ENCODE data around the gene NPW.

Gene NPW

GRCh38 chr16:2037647-2038381 lies 18.2 kb downstream of the NPW start:
- no peak for DNase-seq (ENCODE audit: low spot score in 2 of 2)
- ATAC-seq (ENCODE audit: low read depth), result no peak
- no peak overlapping the region for H3K4me3 Mint-ChIP-seq
- H3K4me1 Mint-ChIP-seq, result no peaks in the 10 kb centered on the region
- H3K27me3 Mint-ChIP-seq, result peaks cover 13% of the 10 kb centered on the region
- H3K27ac Mint-ChIP-seq, result no peak overlapping the region
- no peaks in the 10 kb centered on the region for H3K36me3 Mint-ChIP-seq
- H3K9me3 Mint-ChIP-seq, result no peaks in the 10 kb centered on the region

- H3K27me3 Mint-ChIP-seq, result peaks cover 13% of the 10 kb centered on the region
- H3K9me3 Mint-ChIP-seq, result no peaks in the 10 kb centered on the region
- H3K4me1 Mint-ChIP-seq, result peaks cover 2% of the 10 kb centered on the region
- DNase-seq (ENCODE audit: low spot score in 2 of 2) (no peak), ATAC-seq (ENCODE audit: low read depth) (no peak)
- H3K36me3 Mint-ChIP-seq, result peaks cover 4% of the 10 kb centered on the region
- no peak overlapping the region for H3K27ac Mint-ChIP-seq
- H3K4me3 Mint-ChIP-seq, result no peak overlapping the region
Measured at GRCh38 chr16:2038382-2039231, 19.0 kb downstream of the NPW start.

GRCh38 chr16:2039274-2040031 lies 19.9 kb downstream of the NPW start:
- Mint-ChIP-seq H3K27me3 (peaks cover 9% of the 10 kb centered on the region), H3K9me3 (no peaks in the 10 kb centered on the region), H3K36me3 (peaks cover 4% of the 10 kb centered on the region), H3K27ac (no peak overlapping the region), H3K4me1 (peaks cover 2% of the 10 kb centered on the region), H3K4me3 (no peak overlapping the region)
- ATAC-seq (ENCODE audit: low read depth), result no peak
- no peak for DNase-seq (ENCODE audit: low spot score in 2 of 2)

- no peak for ATAC-seq (ENCODE audit: low read depth)
- Mint-ChIP-seq H3K4me1 (peaks cover 2% of the 10 kb centered on the region), H3K36me3 (peaks cover 4% of the 10 kb centered on the region), H3K27me3 (peaks cover 7% of the 10 kb centered on the region), H3K9me3 (no peaks in the 10 kb centered on the region), H3K4me3 (no peak overlapping the region), H3K27ac (no peak overlapping the region)
- no peak for DNase-seq (ENCODE audit: low spot score in 2 of 2)
Measured at GRCh38 chr16:2040041-2040786, 20.6 kb downstream of the NPW start.

- Mint-ChIP-seq H3K27me3 (peaks cover 7% of the 10 kb centered on the region), H3K27ac (no peak overlapping the region), H3K4me3 (no peak overlapping the region), H3K9me3 (no peaks in the 10 kb centered on the region), H3K4me1 (peaks cover 2% of the 10 kb centered on the region), H3K36me3 (peaks cover 4% of the 10 kb centered on the region)
- no peak for ATAC-seq (ENCODE audit: low read depth)
- no peak for DNase-seq (ENCODE audit: low spot score in 2 of 2)
Measured at GRCh38 chr16:2040787-2041522, 21.4 kb downstream of the NPW start.

- Mint-ChIP-seq H3K4me1 (peaks cover 9% of the 10 kb centered on the region), H3K27me3 (peaks cover 7% of the 10 kb centered on the region), H3K27ac (no peak overlapping the region), H3K36me3 (peaks cover 4% of the 10 kb centered on the region), H3K9me3 (no peaks in the 10 kb centered on the region), H3K4me3 (no peak overlapping the region)
- no peak for DNase-seq (ENCODE audit: low spot score in 2 of 2)
- no peak for ATAC-seq (ENCODE audit: low read depth)
Measured at GRCh38 chr16:2042171-2042985, 22.8 kb downstream of the NPW start.

GRCh38 chr16:2042986-2043666 lies 23.5 kb downstream of the NPW start:
- DNase-seq (ENCODE audit: low spot score in 2 of 2) (no peak), ATAC-seq (ENCODE audit: low read depth) (no peak)
- Mint-ChIP-seq H3K4me1 (peaks cover 9% of the 10 kb centered on the region), H3K9me3 (no peaks in the 10 kb centered on the region), H3K27ac (no peak overlapping the region), H3K27me3 (peaks cover 5% of the 10 kb centered on the region), H3K4me3 (no peak overlapping the region), H3K36me3 (peaks cover 4% of the 10 kb centered on the region)

GRCh38 chr16:2043667-2044451 lies 24.3 kb downstream of the NPW start:
- no peak overlapping the region for H3K4me3 Mint-ChIP-seq
- H3K4me1 Mint-ChIP-seq, result peaks cover 15% of the 10 kb centered on the region
- H3K9me3 Mint-ChIP-seq, result no peaks in the 10 kb centered on the region
- no peak overlapping the region for H3K27ac Mint-ChIP-seq
- ATAC-seq (ENCODE audit: low read depth), result no peak
- H3K27me3 Mint-ChIP-seq, result peaks cover 4% of the 10 kb centered on the region
- no peak for DNase-seq (ENCODE audit: low spot score in 2 of 2)
- H3K36me3 Mint-ChIP-seq, result peaks cover 4% of the 10 kb centered on the region

GRCh38 chr16:2044541-2044940 lies 25.0 kb downstream of the NPW start:
- Mint-ChIP-seq H3K27me3 (no peaks in the 10 kb centered on the region), H3K4me3 (no peak overlapping the region), H3K27ac (no peak overlapping the region), H3K4me1 (peaks cover 15% of the 10 kb centered on the region), H3K9me3 (no peaks in the 10 kb centered on the region), H3K36me3 (peaks cover 4% of the 10 kb centered on the region)
- DNase-seq (ENCODE audit: low spot score in 2 of 2) (no peak), ATAC-seq (ENCODE audit: low read depth) (no peak)

- Mint-ChIP-seq H3K4me1 (peaks cover 15% of the 10 kb centered on the region), H3K27me3 (no peaks in the 10 kb centered on the region), H3K9me3 (no peaks in the 10 kb centered on the region), H3K4me3 (peak overlapping the region; percentile 90), H3K36me3 (peaks cover 4% of the 10 kb centered on the region), H3K27ac (no peak overlapping the region)
- ATAC-seq (ENCODE audit: low read depth) (no peak), DNase-seq (ENCODE audit: low spot score in 2 of 2) (no peak)
Measured at GRCh38 chr16:2045965-2046892, 26.6 kb downstream of the NPW start.

- no peak for DNase-seq (ENCODE audit: low spot score in 2 of 2)
- H3K27ac Mint-ChIP-seq, result no peak overlapping the region
- H3K27me3 Mint-ChIP-seq, result no peaks in the 10 kb centered on the region
- H3K9me3 Mint-ChIP-seq, result no peaks in the 10 kb centered on the region
- peak overlapping the region; percentile 90 for H3K4me3 Mint-ChIP-seq
- H3K36me3 Mint-ChIP-seq, result peaks cover 4% of the 10 kb centered on the region
- no peak for ATAC-seq (ENCODE audit: low read depth)
- peaks cover 15% of the 10 kb centered on the region for H3K4me1 Mint-ChIP-seq
Measured at GRCh38 chr16:2046893-2047329, 27.3 kb downstream of the NPW start.

All from memory B cell (primary cell).